GM18858 (cell line): ENCODE data around the gene PREX1.

Experiments used
- ATAC-seq: cut with Tn5 transposase; IDR thresholded peaks from one replicate; pipeline ENCODE4 v1.9.1; 2021; ENCODE audit not compliant: unreplicated experiment

PREX1 gene

GRCh38 chr20:48667889-48668413 lies 159.8 kb downstream of the PREX1 start:
- no peak for ATAC-seq

- ATAC-seq: no peak
These were observed 160.3 kb downstream of the PREX1 start for GRCh38 chr20:48667481-48667880.

- ATAC-seq: no peak
These were observed 162.0 kb downstream of the PREX1 start for GRCh38 chr20:48665785-48666184.

- no peak for ATAC-seq
These were observed 165.1 kb downstream of the PREX1 start for GRCh38 chr20:48662711-48663110.

- ATAC-seq: no peak
These were observed 166.0 kb downstream of the PREX1 start for GRCh38 chr20:48661575-48662455.

GRCh38 chr20:48660788-48661187 lies 167.0 kb downstream of the PREX1 start:
- no peak for ATAC-seq

GRCh38 chr20:48659858-48660257 lies 167.9 kb downstream of the PREX1 start:
- no peak for ATAC-seq

GRCh38 chr20:48658505-48658904 lies 169.3 kb downstream of the PREX1 start:
- no peak for ATAC-seq

GRCh38 chr20:48658198-48658476 lies 169.7 kb downstream of the PREX1 start:
- no peak for ATAC-seq

- ATAC-seq: no peak
These were observed 170.2 kb downstream of the PREX1 start for GRCh38 chr20:48657426-48658197.

- ATAC-seq: no peak
These were observed 171.1 kb downstream of the PREX1 start for GRCh38 chr20:48656661-48657211.

- no peak for ATAC-seq
These were observed 171.7 kb downstream of the PREX1 start for GRCh38 chr20:48656137-48656536.

- ATAC-seq: no peak
These were observed 174.1 kb downstream of the PREX1 start for GRCh38 chr20:48653706-48654051.

- ATAC-seq: no peak
These were observed 174.7 kb downstream of the PREX1 start for GRCh38 chr20:48652961-48653705.

GRCh38 chr20:48651960-48652359 lies 175.8 kb downstream of the PREX1 start:
- ATAC-seq: no peak

- ATAC-seq: no peak
These were observed 176.5 kb downstream of the PREX1 start for GRCh38 chr20:48651271-48651670.

- no peak for ATAC-seq
These were observed 177.9 kb downstream of the PREX1 start for GRCh38 chr20:48649868-48650267.

- no peak for ATAC-seq
These were observed 178.6 kb downstream of the PREX1 start for GRCh38 chr20:48649104-48649626.

- no peak for ATAC-seq
These were observed 179.2 kb downstream of the PREX1 start for GRCh38 chr20:48648482-48649051.

- no peak for ATAC-seq
These were observed 179.9 kb downstream of the PREX1 start for GRCh38 chr20:48647858-48648257.

- no peak for ATAC-seq
These were observed 182.1 kb downstream of the PREX1 start for GRCh38 chr20:48645666-48646065.
